ENCODE data around the gene APOL4.
A peak's percentile ranks its signal among the peaks of the same experiment; 100 is the strongest.
"Not testable (repeated sequence)": the region's sequence is repeated elsewhere in the genome, so short reads cannot be mapped to it uniquely, and the experiment has no call there.

APOL4 gene

GRCh38 chr22:36228944-36229343 is 27.3 kb upstream of the APOL4 start:
- Histone ChIP-seq H3K27me3 (ENCODE audit: control insufficient read depth, insufficient read depth, low read length) (no peaks in the 10 kb centered on the region), H3K4me3 (ENCODE audit: low read length) (no peak overlapping the region), H3K4me1 (ENCODE audit: control insufficient read depth, insufficient read depth, low read length) (no peaks in the 10 kb centered on the region), H3K9ac (ENCODE audit: low read depth, low read length) (no peak overlapping the region), H3K4me2 (ENCODE audit: low read length) (no peak overlapping the region), H3K9me3 (replicated peaks; ENCODE audit: low read length) (no peaks in the 10 kb centered on the region), H3K36me3 (ENCODE audit: insufficient read depth, low read length) (peaks cover 50% of the 10 kb centered on the region)

- H3K4me2 ChIP-seq (ENCODE audit: low read length); H3K9me3 ChIP-seq (replicated peaks; ENCODE audit: low read length); H3K4me1 ChIP-seq (ENCODE audit: control insufficient read depth, insufficient read depth, low read length); H3K27me3 ChIP-seq (ENCODE audit: control insufficient read depth, insufficient read depth, low read length); H3K9ac ChIP-seq (ENCODE audit: low read depth, low read length); H3K4me3 ChIP-seq (ENCODE audit: low read length): not testable (repeated sequence)
- peaks cover 48% of the 10 kb centered on the region for H3K36me3 ChIP-seq (ENCODE audit: insufficient read depth, low read length)
These were observed 26.8 kb upstream of the APOL4 start for GRCh38 chr22:36228369-36228768.

- no peaks in the 10 kb centered on the region for H3K27me3 ChIP-seq (ENCODE audit: control insufficient read depth, insufficient read depth, low read length)
- H3K4me3 ChIP-seq (ENCODE audit: low read length), result no peak overlapping the region
- no peak overlapping the region for H3K9ac ChIP-seq (ENCODE audit: low read depth, low read length)
- no peaks in the 10 kb centered on the region for H3K9me3 ChIP-seq (replicated peaks; ENCODE audit: low read length)
- no peak overlapping the region for H3K4me2 ChIP-seq (ENCODE audit: low read length)
- no peaks in the 10 kb centered on the region for H3K4me1 ChIP-seq (ENCODE audit: control insufficient read depth, insufficient read depth, low read length)
- peaks cover 42% of the 10 kb centered on the region for H3K36me3 ChIP-seq (ENCODE audit: insufficient read depth, low read length)
These were observed 26.2 kb upstream of the APOL4 start for GRCh38 chr22:36227806-36228205.

GRCh38 chr22:36227396-36227795 is 25.8 kb upstream of the APOL4 start:
- Histone ChIP-seq H3K36me3 (ENCODE audit: insufficient read depth, low read length) (peaks cover 38% of the 10 kb centered on the region), H3K4me1 (ENCODE audit: control insufficient read depth, insufficient read depth, low read length) (no peaks in the 10 kb centered on the region), H3K4me2 (ENCODE audit: low read length) (no peak overlapping the region), H3K9me3 (replicated peaks; ENCODE audit: low read length) (no peaks in the 10 kb centered on the region), H3K9ac (ENCODE audit: low read depth, low read length) (no peak overlapping the region), H3K4me3 (ENCODE audit: low read length) (no peak overlapping the region), H3K27me3 (ENCODE audit: control insufficient read depth, insufficient read depth, low read length) (no peaks in the 10 kb centered on the region)

GRCh38 chr22:36226189-36226588 is 24.6 kb upstream of the APOL4 start:
- Histone ChIP-seq H3K9ac (ENCODE audit: low read depth, low read length) (no peak overlapping the region), H3K4me1 (ENCODE audit: control insufficient read depth, insufficient read depth, low read length) (no peaks in the 10 kb centered on the region), H3K4me3 (ENCODE audit: low read length) (no peak overlapping the region), H3K9me3 (replicated peaks; ENCODE audit: low read length) (no peaks in the 10 kb centered on the region), H3K27me3 (ENCODE audit: control insufficient read depth, insufficient read depth, low read length) (no peaks in the 10 kb centered on the region), H3K36me3 (ENCODE audit: insufficient read depth, low read length) (peaks cover 26% of the 10 kb centered on the region), H3K4me2 (ENCODE audit: low read length) (no peak overlapping the region)

- Histone ChIP-seq H3K9ac (ENCODE audit: low read depth, low read length) (no peak overlapping the region), H3K4me1 (ENCODE audit: control insufficient read depth, insufficient read depth, low read length) (peaks cover 2% of the 10 kb centered on the region), H3K9me3 (replicated peaks; ENCODE audit: low read length) (no peaks in the 10 kb centered on the region), H3K4me2 (ENCODE audit: low read length) (no peak overlapping the region), H3K27me3 (ENCODE audit: control insufficient read depth, insufficient read depth, low read length) (no peaks in the 10 kb centered on the region), H3K4me3 (ENCODE audit: low read length) (no peak overlapping the region), H3K36me3 (ENCODE audit: insufficient read depth, low read length) (peaks cover 20% of the 10 kb centered on the region)
These were observed 23.8 kb upstream of the APOL4 start for GRCh38 chr22:36225333-36225922.

GRCh38 chr22:36224245-36224644 is 22.6 kb upstream of the APOL4 start:
- no peak overlapping the region for H3K4me2 ChIP-seq (ENCODE audit: low read length)
- peaks cover 14% of the 10 kb centered on the region for H3K36me3 ChIP-seq (ENCODE audit: insufficient read depth, low read length)
- H3K27me3 ChIP-seq (ENCODE audit: control insufficient read depth, insufficient read depth, low read length), result no peaks in the 10 kb centered on the region
- H3K4me1 ChIP-seq (ENCODE audit: control insufficient read depth, insufficient read depth, low read length), result peaks cover 5% of the 10 kb centered on the region
- H3K9me3 ChIP-seq (replicated peaks; ENCODE audit: low read length), result no peaks in the 10 kb centered on the region
- no peak overlapping the region for H3K9ac ChIP-seq (ENCODE audit: low read depth, low read length)
- no peak overlapping the region for H3K4me3 ChIP-seq (ENCODE audit: low read length)

GRCh38 chr22:36223504-36223903 is 21.9 kb upstream of the APOL4 start:
- no peaks in the 10 kb centered on the region for H3K9me3 ChIP-seq (replicated peaks; ENCODE audit: low read length)
- no peak overlapping the region for H3K4me3 ChIP-seq (ENCODE audit: low read length)
- no peak overlapping the region for H3K4me2 ChIP-seq (ENCODE audit: low read length)
- H3K4me1 ChIP-seq (ENCODE audit: control insufficient read depth, insufficient read depth, low read length), result peaks cover 5% of the 10 kb centered on the region
- H3K9ac ChIP-seq (ENCODE audit: low read depth, low read length), result no peak overlapping the region
- peaks cover 2% of the 10 kb centered on the region for H3K27me3 ChIP-seq (ENCODE audit: control insufficient read depth, insufficient read depth, low read length)
- peaks cover 9% of the 10 kb centered on the region for H3K36me3 ChIP-seq (ENCODE audit: insufficient read depth, low read length)

GRCh38 chr22:36222887-36223450 is 21.4 kb upstream of the APOL4 start:
- no peak overlapping the region for H3K4me3 ChIP-seq (ENCODE audit: low read length)

GRCh38 chr22:36221799-36222751 is 20.5 kb upstream of the APOL4 start:
- Histone ChIP-seq H3K9ac (ENCODE audit: low read depth, low read length) (no peak overlapping the region), H3K4me1 (ENCODE audit: control insufficient read depth, insufficient read depth, low read length) (peaks cover 5% of the 10 kb centered on the region), H3K4me3 (ENCODE audit: low read length) (no peak overlapping the region), H3K9me3 (replicated peaks; ENCODE audit: low read length) (no peaks in the 10 kb centered on the region), H3K27me3 (ENCODE audit: control insufficient read depth, insufficient read depth, low read length) (peaks cover 16% of the 10 kb centered on the region), H3K36me3 (ENCODE audit: insufficient read depth, low read length) (no peaks in the 10 kb centered on the region), H3K4me2 (ENCODE audit: low read length) (no peak overlapping the region)

More at GRCh38 chr22:36222887-36223450, 21.4 kb upstream of the APOL4 start:
- Histone ChIP-seq H3K36me3 (ENCODE audit: insufficient read depth, low read length) (peaks cover 8% of the 10 kb centered on the region), H3K4me1 (ENCODE audit: control insufficient read depth, insufficient read depth, low read length) (peaks cover 5% of the 10 kb centered on the region), H3K27me3 (ENCODE audit: control insufficient read depth, insufficient read depth, low read length) (peaks cover 7% of the 10 kb centered on the region), H3K9ac (ENCODE audit: low read depth, low read length) (no peak overlapping the region), H3K9me3 (replicated peaks; ENCODE audit: low read length) (no peaks in the 10 kb centered on the region), H3K4me2 (ENCODE audit: low read length) (no peak overlapping the region)

- peak overlapping the region; percentile 60 for H3K4me2 ChIP-seq (ENCODE audit: low read length)
- no peaks in the 10 kb centered on the region for H3K36me3 ChIP-seq (ENCODE audit: insufficient read depth, low read length)
- peak overlapping the region; percentile 9 for H3K4me3 ChIP-seq (ENCODE audit: low read length)
- H3K27me3 ChIP-seq (ENCODE audit: control insufficient read depth, insufficient read depth, low read length), result peaks cover 26% of the 10 kb centered on the region
- no peak overlapping the region for H3K9ac ChIP-seq (ENCODE audit: low read depth, low read length)
- H3K4me1 ChIP-seq (ENCODE audit: control insufficient read depth, insufficient read depth, low read length), result peaks cover 5% of the 10 kb centered on the region
- no peaks in the 10 kb centered on the region for H3K9me3 ChIP-seq (replicated peaks; ENCODE audit: low read length)
These were observed 18.9 kb upstream of the APOL4 start for GRCh38 chr22:36220451-36220921.
